HCT116 (cell line): ENCODE measurements around the gene OR4D2.

Experiments used
- CTCF ChIP-seq, 3 experiments: fragments of 200-600 bp in 1 of 3; sonication (generic) in 1 of 3; IDR thresholded peaks in 2 of 3; conservative IDR thresholded peaks in 1 of 3; 2 replicates each; pipeline ENCODE4 v1.5.1; 2012 to 2017; ENCODE audit warnings: low read depth in 2 of 3, low read length in 2 of 3, antibody characterized with exemption in 1 of 3, borderline replicate concordance in 1 of 3, control low read depth in 1 of 3, mild to moderate bottlenecking in 1 of 3, mixed read lengths in 1 of 3, mixed run types in 1 of 3, moderate library complexity in 1 of 3; ENCODE audit not compliant: insufficient read depth in 1 of 3
- EZH2 ChIP-seq: fragments of 200-600 bp; sonication (generic); IDR thresholded peaks from 2 replicates; pipeline ENCODE4 v1.6.1; 2017; ENCODE audit warnings: antibody characterized with exemption, mixed run types
- JUND ChIP-seq: IDR thresholded peaks from 2 replicates; pipeline ENCODE4 v1.6.1; 2012
- POLR2A ChIP-seq: IDR thresholded peaks from 2 replicates; pipeline ENCODE4 v1.7.0; 2011; ENCODE audit warnings: borderline replicate concordance; ENCODE audit not compliant: insufficient read depth, insufficient read length; ENCODE audit errors: extremely low read depth
- POLR2AphosphoS5 ChIP-seq: IDR thresholded peaks from 2 replicates; pipeline ENCODE4 v1.6.1; 2011; ENCODE audit warnings: mild to moderate bottlenecking, low read depth, low read length, moderate library complexity
- REST ChIP-seq: IDR thresholded peaks from 2 replicates; pipeline ENCODE4 v1.6.1; 2012; ENCODE audit warnings: low read depth
- ZNF274 ChIP-seq: fragments of 200-500 bp; sonication (Bioruptor generic); IDR thresholded peaks from 2 replicates; pipeline ENCODE4 v1.6.1; 2014; ENCODE audit warnings: mild to moderate bottlenecking, low read depth, low read length, inconsistent platforms

- TF ChIP-seq CTCF (IDR thresholded peaks at IDR 0.05 in 2 of 3, conservative IDR thresholded peaks at IDR 0.05 in 1 of 3; ENCODE audit: borderline replicate concordance in 1 of 3, insufficient read depth in 1 of 3, low read depth in 2 of 3, low read length in 2 of 3) (no peak), POLR2AphosphoS5 (no peak), POLR2A (no peak), REST (no peak), EZH2 (no peak), ZNF274 (no peak), JUND (no peak)
Observed at GRCh38 chr17:58208344-58208743, 41.6 kb downstream of the OR4D2 start.
